Parathyroid adenoma (tissue), 2 donors: Measurements from ENCODE around the gene PPP1R10.
A peak's percentile ranks its signal among the peaks of the same experiment; 100 is the strongest.

Experiments used
- H2AFZ ChIP-seq: fragments of 300-600 bp; sonication (generic); one replicate; pipeline ENCODE4 v1.7.0; 2017; ENCODE audit warnings: antibody characterized with exemption, mild to moderate bottlenecking
- H3K27ac ChIP-seq: fragments of 300-600 bp; sonication (generic); one replicate; pipeline ENCODE4 v1.7.0; 2017
- H3K27me3 ChIP-seq: fragments of 300-600 bp; sonication (generic); one replicate; pipeline ENCODE4 v1.7.0; 2017; ENCODE audit warnings: low read length; ENCODE audit not compliant: control insufficient read depth, insufficient read depth
- H3K36me3 ChIP-seq: fragments of 300-600 bp; sonication (generic); one replicate; pipeline ENCODE4 v1.7.0; 2017; ENCODE audit warnings: low read length; ENCODE audit not compliant: control insufficient read depth, insufficient read depth
- H3K4me1 ChIP-seq: fragments of 300-600 bp; sonication (generic); one replicate; pipeline ENCODE4 v1.7.0; 2017; ENCODE audit warnings: control low read depth
- H3K4me2 ChIP-seq: fragments of 300-600 bp; sonication (generic); one replicate; pipeline ENCODE4 v1.7.0; 2017; ENCODE audit warnings: low read length
- H3K4me3 ChIP-seq: fragments of 300-600 bp; sonication (generic); one replicate; pipeline ENCODE4 v1.7.0; 2017; ENCODE audit warnings: low read depth, low read length
- H3K79me2 ChIP-seq: fragments of 300-600 bp; sonication (generic); one replicate; pipeline ENCODE4 v1.7.0; 2017; ENCODE audit warnings: control low read depth
- H3K9ac ChIP-seq: fragments of 300-600 bp; sonication (generic); one replicate; pipeline ENCODE4 v1.7.0; 2017; ENCODE audit warnings: mild to moderate bottlenecking
- H3K9me3 ChIP-seq: fragments of 300-600 bp; sonication (generic); one replicate; pipeline ENCODE4 v1.7.0; 2017; ENCODE audit warnings: low read length; ENCODE audit not compliant: control insufficient read depth
- TF ChIP-seq, protein P1 (sequence below): fragments of 300-600 bp; sonication (generic); IDR thresholded peaks from one replicate; pipeline ENCODE4 v1.7.0; 2017; ENCODE audit warnings: antibody characterized with exemption, mild to moderate bottlenecking
- donor health status: primary hyperparathyroidism.

Gene PPP1R10

DNA sequence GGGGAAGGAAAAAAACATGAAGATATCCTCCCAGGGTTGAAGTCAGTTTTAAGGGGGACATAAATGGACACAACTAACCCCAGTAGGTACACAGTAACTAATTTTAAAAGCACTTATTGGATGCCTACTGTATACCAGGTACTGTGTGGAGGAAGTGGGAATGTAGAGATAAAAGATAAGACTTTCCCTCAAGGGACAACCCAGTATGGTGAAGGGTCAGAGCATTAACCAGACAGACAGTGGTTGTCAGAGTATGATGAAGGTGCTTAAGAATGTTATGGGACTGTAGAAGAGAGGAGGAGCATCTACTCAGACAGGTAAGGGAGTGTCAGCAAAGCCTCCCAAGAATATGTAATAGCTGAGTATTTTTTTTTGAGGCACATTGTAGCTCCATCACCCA lies 44.9 kb downstream of the PPP1R10 start:
- H3K27me3 ChIP-seq: no peaks in the 10 kb centered on the region
- H3K9me3 ChIP-seq: no peaks in the 10 kb centered on the region
- H3K4me2 ChIP-seq: peak overlapping the region; percentile 89
- peak overlapping the region; percentile 99 for H3K4me3 ChIP-seq
- H3K79me2 ChIP-seq: peaks cover 35% of the 10 kb centered on the region
- no peak overlapping the region for H2AFZ ChIP-seq
- H3K36me3 ChIP-seq: no peaks in the 10 kb centered on the region
- TF ChIP-seq, protein P1, sequence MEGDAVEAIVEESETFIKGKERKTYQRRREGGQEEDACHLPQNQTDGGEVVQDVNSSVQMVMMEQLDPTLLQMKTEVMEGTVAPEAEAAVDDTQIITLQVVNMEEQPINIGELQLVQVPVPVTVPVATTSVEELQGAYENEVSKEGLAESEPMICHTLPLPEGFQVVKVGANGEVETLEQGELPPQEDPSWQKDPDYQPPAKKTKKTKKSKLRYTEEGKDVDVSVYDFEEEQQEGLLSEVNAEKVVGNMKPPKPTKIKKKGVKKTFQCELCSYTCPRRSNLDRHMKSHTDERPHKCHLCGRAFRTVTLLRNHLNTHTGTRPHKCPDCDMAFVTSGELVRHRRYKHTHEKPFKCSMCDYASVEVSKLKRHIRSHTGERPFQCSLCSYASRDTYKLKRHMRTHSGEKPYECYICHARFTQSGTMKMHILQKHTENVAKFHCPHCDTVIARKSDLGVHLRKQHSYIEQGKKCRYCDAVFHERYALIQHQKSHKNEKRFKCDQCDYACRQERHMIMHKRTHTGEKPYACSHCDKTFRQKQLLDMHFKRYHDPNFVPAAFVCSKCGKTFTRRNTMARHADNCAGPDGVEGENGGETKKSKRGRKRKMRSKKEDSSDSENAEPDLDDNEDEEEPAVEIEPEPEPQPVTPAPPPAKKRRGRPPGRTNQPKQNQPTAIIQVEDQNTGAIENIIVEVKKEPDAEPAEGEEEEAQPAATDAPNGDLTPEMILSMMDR: no peak
- H3K4me1 ChIP-seq: peaks cover 9% of the 10 kb centered on the region
- H3K27ac ChIP-seq: no peak overlapping the region
- H3K9ac ChIP-seq: no peak overlapping the region

DNA sequence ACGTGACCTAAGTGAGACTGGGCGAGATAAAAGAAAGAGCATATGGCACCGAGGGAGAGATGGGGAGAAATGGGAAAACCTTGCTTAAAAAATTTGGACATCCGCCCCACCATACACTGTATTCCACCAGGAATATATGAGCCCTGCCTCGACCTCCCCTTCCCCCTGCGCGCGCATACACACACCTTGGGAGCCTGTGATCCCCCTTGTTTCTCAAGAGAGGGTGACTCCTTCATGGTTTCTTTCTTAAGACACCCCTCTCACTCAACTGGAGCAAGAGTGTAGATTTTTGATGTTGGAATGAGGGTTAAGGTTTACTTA lies 45.3 kb downstream of the PPP1R10 start:
- TF ChIP-seq, protein P1: no peak
- peak overlapping the region; percentile 99 for H3K4me3 ChIP-seq
- H3K36me3 ChIP-seq: no peaks in the 10 kb centered on the region
- H3K9me3 ChIP-seq: no peaks in the 10 kb centered on the region
- peak overlapping the region; percentile 2 for H3K9ac ChIP-seq
- H2AFZ ChIP-seq: peak overlapping the region; percentile 69
- H3K79me2 ChIP-seq: peaks cover 35% of the 10 kb centered on the region
- H3K27me3 ChIP-seq: no peaks in the 10 kb centered on the region
- H3K4me2 ChIP-seq: peak overlapping the region; percentile 89
- H3K4me1 ChIP-seq: peaks cover 9% of the 10 kb centered on the region
- peak overlapping the region; percentile 73 for H3K27ac ChIP-seq

DNA sequence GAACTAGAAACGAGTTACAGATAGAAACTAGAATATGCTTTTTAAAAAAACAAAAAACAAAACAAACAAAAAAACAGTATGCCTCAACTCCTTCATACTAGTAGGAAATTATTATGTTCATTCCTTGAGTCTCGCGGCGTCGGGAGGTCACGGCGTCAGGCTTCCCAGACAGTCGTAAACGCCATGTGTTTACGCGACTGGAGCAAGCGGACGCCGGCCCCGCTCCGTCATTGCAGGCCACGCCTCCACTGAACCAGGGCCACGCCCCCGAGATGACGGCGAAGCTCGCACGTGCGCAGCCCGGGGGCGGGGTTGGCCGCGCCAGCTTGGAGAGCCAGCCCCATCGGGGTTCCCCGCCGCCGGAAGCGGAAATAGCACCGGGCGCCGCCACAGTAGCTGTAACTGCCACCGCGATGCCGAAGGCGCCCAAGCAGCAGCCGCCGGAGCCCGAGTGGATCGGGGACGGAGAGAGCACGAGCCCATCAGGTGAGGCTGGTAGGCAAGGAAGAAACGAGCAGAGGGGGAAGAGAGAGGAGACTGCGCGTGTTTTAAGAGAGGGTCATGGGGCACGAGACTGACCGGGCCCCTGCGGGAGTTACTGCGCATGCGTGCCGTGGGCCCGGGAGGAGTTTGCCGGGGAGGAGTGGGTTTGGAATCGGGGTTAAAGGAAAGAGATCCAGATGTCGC lies 45.8 kb downstream of the PPP1R10 start, which contains the start of gene ABCF1:
Gene ABCF1, plus strand, starts transcription at position 368 of the 687 bp plus-strand sequence. Its CDS starts 46 bp downstream, at position 414.
- no peaks in the 10 kb centered on the region for H3K36me3 ChIP-seq
- H3K4me2 ChIP-seq: peak within 1 kb of the TSS; percentile 89
- H3K4me3 ChIP-seq: peak within 1 kb of the TSS; percentile 99
- H3K9me3 ChIP-seq: no peaks in the 10 kb centered on the region
- H2AFZ ChIP-seq: peak within 1 kb of the TSS; percentile 69
- H3K9ac ChIP-seq: peak within 1 kb of the TSS; percentile 11
- peaks cover 32% of the 10 kb centered on the region for H3K79me2 ChIP-seq
- H3K4me1 ChIP-seq: peaks cover 9% of the 10 kb centered on the region
- peak within 1 kb of the TSS; percentile 73 for H3K27ac ChIP-seq
- no peaks in the 10 kb centered on the region for H3K27me3 ChIP-seq
- TF ChIP-seq, protein P1: no peak

DNA sequence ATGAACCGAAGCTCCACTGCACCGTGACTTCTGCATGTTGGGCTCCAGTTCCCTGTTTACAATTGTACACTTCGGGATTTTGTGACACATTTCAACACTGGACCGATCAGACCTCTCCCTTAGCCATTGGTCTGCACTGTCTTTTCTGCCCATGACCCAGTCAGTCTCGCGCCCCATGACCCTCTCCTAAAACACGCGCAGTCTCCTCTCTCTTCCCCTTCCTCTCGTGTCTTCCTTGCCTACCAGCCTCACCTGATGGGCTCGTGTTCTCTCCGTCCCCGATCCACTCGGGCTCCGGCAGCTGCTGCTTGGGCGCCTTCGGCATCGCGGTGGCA lies 46.3 kb downstream of the PPP1R10 start:
- peak overlapping the region; percentile 99 for H3K4me3 ChIP-seq
- no peaks in the 10 kb centered on the region for H3K27me3 ChIP-seq
- H3K79me2 ChIP-seq: peaks cover 32% of the 10 kb centered on the region
- H2AFZ ChIP-seq: peak overlapping the region; percentile 69
- H3K9me3 ChIP-seq: no peaks in the 10 kb centered on the region
- H3K4me1 ChIP-seq: peaks cover 11% of the 10 kb centered on the region
- H3K27ac ChIP-seq: peak overlapping the region; percentile 73
- H3K4me2 ChIP-seq: peak overlapping the region; percentile 89
- TF ChIP-seq, protein P1: no peak
- no peaks in the 10 kb centered on the region for H3K36me3 ChIP-seq
- peak overlapping the region; percentile 11 for H3K9ac ChIP-seq

DNA sequence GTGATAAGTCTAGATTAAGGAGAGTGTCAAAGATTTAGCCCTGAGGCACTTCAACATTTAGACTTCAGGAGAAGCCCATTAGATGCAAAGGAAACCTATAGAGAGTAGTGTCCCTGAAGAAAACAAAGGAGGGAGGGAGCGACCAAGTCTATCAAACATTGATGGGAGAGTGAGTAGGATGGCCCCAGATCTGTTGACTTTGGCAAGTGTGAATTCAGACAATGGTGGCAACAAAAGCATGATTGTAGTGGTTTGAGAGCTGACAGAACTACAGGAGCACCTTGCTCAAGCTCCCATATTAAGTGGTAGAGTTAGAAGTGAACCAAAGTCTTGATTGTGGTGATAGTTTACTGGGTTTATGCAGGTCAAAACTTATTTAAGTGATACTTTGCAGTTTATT lies 46.8 kb downstream of the PPP1R10 start:
- H3K27me3 ChIP-seq: no peaks in the 10 kb centered on the region
- no peak overlapping the region for H3K9ac ChIP-seq
- H3K4me2 ChIP-seq: peak overlapping the region; percentile 89
- peak overlapping the region; percentile 69 for H2AFZ ChIP-seq
- peaks cover 28% of the 10 kb centered on the region for H3K79me2 ChIP-seq
- no peaks in the 10 kb centered on the region for H3K36me3 ChIP-seq
- H3K9me3 ChIP-seq: no peaks in the 10 kb centered on the region
- peaks cover 14% of the 10 kb centered on the region for H3K4me1 ChIP-seq
- H3K4me3 ChIP-seq: peak overlapping the region; percentile 99
- H3K27ac ChIP-seq: no peak overlapping the region
- TF ChIP-seq, protein P1: no peak
